Upper lobe of left lung (tissue), 4 donors: Measurements from ENCODE around the gene MICAL2.

Source experiments
- CTCF ChIP-seq, 6 experiments: fragments of 450-650 bp in 4 of 6; fragments of 200-600 bp in 2 of 6; sonication (generic) in 2 of 6; IDR thresholded peaks; one replicate each; pipeline ENCODE4 v1.5.1; 2016 to 2019; ENCODE audit warnings: antibody characterized with exemption in 6 of 6
- POLR2A ChIP-seq, 4 donors: fragments of 450-650 bp; IDR thresholded peaks; one replicate each; pipeline ENCODE4 v1.5.1; 2016 to 2017; ENCODE audit warnings: antibody characterized with exemption in 4 of 4, mild to moderate bottlenecking in 2 of 4
- POLR2AphosphoS5 ChIP-seq, 2 donors: sonication (generic); formaldehyde crosslinking; IDR thresholded peaks; one replicate each; pipeline ENCODE4 v1.5.1; 2017; ENCODE audit warnings: antibody characterized with exemption in 2 of 2

DNA sequence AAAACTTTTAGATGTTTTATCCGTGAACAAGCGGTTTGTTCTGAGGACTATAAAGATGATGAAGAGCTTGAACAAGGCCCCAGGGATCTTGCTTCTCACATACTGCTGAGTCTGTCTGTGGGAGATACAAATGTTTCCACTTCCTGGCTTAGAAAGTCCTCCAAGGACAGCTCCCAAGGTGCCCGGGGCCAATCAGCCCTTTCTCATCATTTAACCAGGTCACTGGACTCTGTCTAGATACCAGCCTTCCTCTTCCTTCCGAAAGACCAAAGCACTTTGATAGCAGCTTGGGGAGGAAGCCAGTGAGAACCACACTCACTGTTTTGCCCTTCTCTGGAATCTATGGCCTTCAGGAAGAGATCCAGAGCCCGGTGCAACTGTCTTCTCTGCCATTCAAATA lies 4.3 kb upstream of the MICAL2 start:
- TF ChIP-seq CTCF (IDR thresholded peaks at IDR 0.05) (no peak), POLR2A (IDR thresholded peaks at IDR 0.05) (no peak), POLR2AphosphoS5 (IDR thresholded peaks at IDR 0.05) (no peak)
